Smooth muscle cell (in vitro differentiated cells): ENCODE results near the gene HBS1L. TPM values are rescaled to one million over a fixed set of nuclear protein-coding genes. Genes with fewer than 3 reads are reported as not detected.

Experiments used
- DNase-seq: peaks from one replicate; lab custom pipeline; 2025; ENCODE audit not compliant: unreplicated experiment; lab: John Stamatoyannopoulos, UW
- H2AFZ ChIP-seq: fragments of 200-600 bp; sonication (generic); 2 replicates; pipeline ENCODE4 v1.6.0; 2016; ENCODE audit warnings: antibody characterized with exemption, low read depth, mild to moderate bottlenecking
- H3F3A ChIP-seq: fragments of 200-600 bp; sonication (generic); 2 replicates; pipeline ENCODE4 v1.6.0; 2017; ENCODE audit warnings: antibody characterized with exemption, low read depth
- H3K27ac ChIP-seq: fragments of 200-600 bp; sonication (generic); 2 replicates; pipeline ENCODE4 v1.5.1; 2016; ENCODE audit warnings: low read depth, mild to moderate bottlenecking
- H3K27me3 ChIP-seq: fragments of 200-600 bp; sonication (generic); 2 replicates; pipeline ENCODE4 v1.6.1; 2016; ENCODE audit warnings: low read depth, mild to moderate bottlenecking
- H3K36me3 ChIP-seq: fragments of 200-600 bp; sonication (generic); 2 replicates; pipeline ENCODE4 v1.5.1; 2016; ENCODE audit warnings: low read depth
- H3K4me1 ChIP-seq: fragments of 200-600 bp; sonication (generic); 2 replicates; pipeline ENCODE4 v1.5.1; 2016; ENCODE audit warnings: low read depth
- H3K4me2 ChIP-seq: fragments of 200-600 bp; sonication (generic); 2 replicates; pipeline ENCODE4 v1.6.0; 2016; ENCODE audit warnings: mild to moderate bottlenecking
- H3K4me3 ChIP-seq: fragments of 200-600 bp; sonication (generic); 2 replicates; pipeline ENCODE4 v1.5.1; 2016; ENCODE audit warnings: mild to moderate bottlenecking
- H3K79me2 ChIP-seq: fragments of 200-600 bp; sonication (generic); 2 replicates; pipeline ENCODE4 v1.6.0; 2016; ENCODE audit warnings: low read depth, mild to moderate bottlenecking
- H3K9ac ChIP-seq: fragments of 200-600 bp; sonication (generic); 2 replicates; pipeline ENCODE4 v1.6.0; 2016; ENCODE audit warnings: low read depth
- H3K9me3 ChIP-seq: fragments of 200-600 bp; sonication (generic); replicated peaks from 2 replicates; pipeline ENCODE4 v1.5.1; 2016; ENCODE audit warnings: low read depth
- H4K20me1 ChIP-seq: fragments of 200-600 bp; sonication (generic); 2 replicates; pipeline ENCODE4 v1.6.0; 2016; ENCODE audit warnings: low read depth
- WGBS: methylation state at CpG from one replicate; pipeline ENCODE4 v1.1.7; 2016; ENCODE audit warnings: low lambda C conversion rate; 5-methylcytosine and 5-hydroxymethylcytosine counted together
- polyA plus RNA-seq: library from polyadenylated mRNA; unstranded; fragments of >200 nt; fragmentation: Nextera tagmentation; extraction: Ambion mirVana; gene quantifications from 2 replicates; pipeline ENCODE4 v1.2.1, GENCODE V29; 2016
- total RNA-seq: library from RNA; depleted of rRNA; stranded (reverse); fragments of >200 nt; gene quantifications from 2 replicates; pipeline ENCODE4 v1.2.3, GENCODE V29; 2014
- TF ChIP-seq, protein P1 (sequence below): fragments of 200-600 bp; sonication (generic); IDR thresholded peaks from 2 replicates; pipeline ENCODE4 v1.5.1; 2017; ENCODE audit warnings: borderline replicate concordance, mild to moderate bottlenecking, antibody characterized with exemption; ENCODE audit not compliant: insufficient read depth, poor library complexity, severe bottlenecking

HBS1L gene
- total and polyA plus RNA-seq, 2 experiments from 2014 or later, result 64.3 to 84.8 TPM

DNA sequence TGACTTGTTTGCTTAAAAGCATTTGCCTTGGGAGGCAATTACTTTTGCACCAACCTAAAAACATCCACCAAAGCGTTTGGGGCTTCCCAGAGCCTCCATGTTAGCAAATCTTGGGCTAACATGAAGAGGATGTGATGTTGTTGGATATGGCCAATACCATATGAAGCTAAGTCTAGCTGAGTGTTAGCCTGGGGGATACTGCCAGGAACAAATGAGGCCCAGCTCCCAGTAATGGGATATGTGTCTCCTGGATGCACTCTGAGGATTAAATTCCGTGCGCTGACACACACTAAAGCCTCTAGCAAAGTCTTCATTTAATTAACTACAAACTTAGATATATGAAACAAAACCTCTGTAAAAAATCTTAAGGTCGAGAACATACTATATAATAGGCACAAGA is 35.3 kb upstream of the HBS1L start:
- TF ChIP-seq, protein P1, sequence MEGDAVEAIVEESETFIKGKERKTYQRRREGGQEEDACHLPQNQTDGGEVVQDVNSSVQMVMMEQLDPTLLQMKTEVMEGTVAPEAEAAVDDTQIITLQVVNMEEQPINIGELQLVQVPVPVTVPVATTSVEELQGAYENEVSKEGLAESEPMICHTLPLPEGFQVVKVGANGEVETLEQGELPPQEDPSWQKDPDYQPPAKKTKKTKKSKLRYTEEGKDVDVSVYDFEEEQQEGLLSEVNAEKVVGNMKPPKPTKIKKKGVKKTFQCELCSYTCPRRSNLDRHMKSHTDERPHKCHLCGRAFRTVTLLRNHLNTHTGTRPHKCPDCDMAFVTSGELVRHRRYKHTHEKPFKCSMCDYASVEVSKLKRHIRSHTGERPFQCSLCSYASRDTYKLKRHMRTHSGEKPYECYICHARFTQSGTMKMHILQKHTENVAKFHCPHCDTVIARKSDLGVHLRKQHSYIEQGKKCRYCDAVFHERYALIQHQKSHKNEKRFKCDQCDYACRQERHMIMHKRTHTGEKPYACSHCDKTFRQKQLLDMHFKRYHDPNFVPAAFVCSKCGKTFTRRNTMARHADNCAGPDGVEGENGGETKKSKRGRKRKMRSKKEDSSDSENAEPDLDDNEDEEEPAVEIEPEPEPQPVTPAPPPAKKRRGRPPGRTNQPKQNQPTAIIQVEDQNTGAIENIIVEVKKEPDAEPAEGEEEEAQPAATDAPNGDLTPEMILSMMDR, result no peak
- no peak overlapping the region for H3K4me2 ChIP-seq
- no peak overlapping the region for H3K4me3 ChIP-seq
- no peaks in the 10 kb centered on the region for H3K36me3 ChIP-seq
- H3K79me2 ChIP-seq, result no peaks in the 10 kb centered on the region
- no peaks in the 10 kb centered on the region for H3K27me3 ChIP-seq
- H3K9ac ChIP-seq, result no peak overlapping the region
- no peaks in the 10 kb centered on the region for H3K4me1 ChIP-seq
- no peak overlapping the region for H3K27ac ChIP-seq
- H2AFZ ChIP-seq, result no peak overlapping the region
- no peaks in the 10 kb centered on the region for H3F3A ChIP-seq
- DNase-seq, result no peak
- WGBS, result 88% methylated on average over 4 of the region's 4 CpGs
- H4K20me1 ChIP-seq, result no peaks in the 10 kb centered on the region
- H3K9me3 ChIP-seq, result no peaks in the 10 kb centered on the region

DNA sequence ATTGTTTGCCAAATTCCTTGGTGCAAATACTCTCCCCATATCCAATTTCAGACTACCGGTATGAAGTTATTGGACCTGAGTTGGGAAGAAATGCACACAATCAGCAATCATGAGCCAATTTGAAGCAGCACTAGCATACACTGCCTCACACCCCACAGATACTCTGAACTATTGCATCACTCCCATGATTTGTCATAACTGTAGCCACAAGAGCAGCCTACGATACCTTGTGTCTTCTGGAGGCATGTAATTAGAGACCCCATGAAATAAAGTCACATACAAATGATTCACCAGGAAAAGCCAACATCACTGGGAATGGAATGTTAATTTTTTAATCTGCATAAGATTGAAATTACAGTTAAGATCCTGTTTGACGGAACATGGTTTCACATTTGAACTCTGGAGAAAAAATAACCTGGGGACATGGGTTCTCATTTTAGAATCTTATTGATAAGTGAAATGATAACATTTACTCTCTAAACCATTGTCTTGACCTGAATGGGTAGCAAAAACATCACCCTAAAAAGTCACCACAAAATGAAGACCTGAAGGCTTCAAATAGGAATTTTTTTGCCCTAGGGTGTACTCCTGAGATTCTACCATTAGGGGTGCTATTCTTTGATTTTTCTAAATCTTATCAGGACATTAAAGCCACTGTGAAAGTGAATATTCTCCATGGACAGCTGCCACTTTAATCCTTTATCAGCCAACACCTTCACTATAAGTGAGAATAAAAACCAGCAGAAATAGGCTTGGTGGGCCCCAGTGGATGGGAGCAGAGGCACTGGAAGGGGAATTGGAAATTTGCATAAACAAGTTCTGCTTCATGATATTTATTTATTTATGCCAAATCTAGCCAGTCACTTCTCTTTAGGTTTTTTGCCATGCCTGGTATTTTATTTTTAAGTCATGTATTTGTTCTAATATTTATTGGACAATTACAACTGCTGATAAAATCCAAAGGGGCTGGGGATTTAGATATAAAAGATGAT is 34.5 kb upstream of the HBS1L start:
- no peak overlapping the region for H3K27ac ChIP-seq
- no peaks in the 10 kb centered on the region for H3K9me3 ChIP-seq
- H3F3A ChIP-seq, result no peaks in the 10 kb centered on the region
- no peak overlapping the region for H3K4me2 ChIP-seq
- TF ChIP-seq, protein P1, result peak; percentile 34
- H3K27me3 ChIP-seq, result no peaks in the 10 kb centered on the region
- 73% methylated on average over 3 of the region's 3 CpGs for WGBS
- no peaks in the 10 kb centered on the region for H4K20me1 ChIP-seq
- H3K4me3 ChIP-seq, result no peak overlapping the region
- no peaks in the 10 kb centered on the region for H3K4me1 ChIP-seq
- H2AFZ ChIP-seq, result no peak overlapping the region
- no peaks in the 10 kb centered on the region for H3K79me2 ChIP-seq
- DNase-seq, result no peak
- H3K9ac ChIP-seq, result no peak overlapping the region
- H3K36me3 ChIP-seq, result no peaks in the 10 kb centered on the region

DNA sequence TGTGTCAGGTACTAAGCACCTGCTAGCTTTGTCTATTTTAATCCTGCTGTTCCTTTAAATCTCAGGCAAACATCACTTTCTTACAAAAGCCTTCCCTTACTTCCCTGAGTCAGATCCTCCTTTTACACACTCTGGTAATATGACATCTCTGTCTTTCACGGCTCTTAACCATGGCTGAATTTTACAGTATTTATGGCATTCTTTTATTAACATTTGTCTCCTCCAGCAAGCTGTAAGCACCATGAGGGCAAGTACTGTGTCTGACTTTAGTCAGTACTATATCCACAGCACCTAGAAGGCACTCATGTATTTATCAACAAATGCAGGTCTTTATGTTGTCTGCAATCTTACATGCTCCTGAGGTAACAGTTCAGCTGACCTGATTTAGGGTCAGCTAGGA is 33.7 kb upstream of the HBS1L start:
- Histone ChIP-seq H3K4me1 (no peaks in the 10 kb centered on the region), H4K20me1 (no peaks in the 10 kb centered on the region), H2AFZ (no peak overlapping the region), H3K36me3 (no peaks in the 10 kb centered on the region), H3K27ac (no peak overlapping the region), H3K9ac (no peak overlapping the region), H3K79me2 (no peaks in the 10 kb centered on the region), H3K27me3 (no peaks in the 10 kb centered on the region), H3K4me2 (no peak overlapping the region), H3F3A (no peaks in the 10 kb centered on the region), H3K4me3 (no peak overlapping the region), H3K9me3 (no peaks in the 10 kb centered on the region)
- WGBS, result 81% methylated on average over 1 of the region's 1 CpG
- no peak for DNase-seq
- TF ChIP-seq, protein P1, result no peak
